COLO668 (cell line): ENCODE results near the gene FUCA1.
A peak's percentile ranks its signal among the peaks of the same experiment; 100 is the strongest.
"Not testable (repeated sequence)": the region's sequence is repeated elsewhere in the genome, so short reads cannot be mapped to it uniquely, and the experiment has no call there.

Experiments
- DNase-seq: peaks from one replicate; lab custom pipeline; 2025; ENCODE audit not compliant: unreplicated experiment; lab: John Stamatoyannopoulos, UW

FUCA1 gene

GRCh38 chr1:23843644-23844043 lies 24.4 kb downstream of the FUCA1 start:
- no peak for DNase-seq

DNA sequence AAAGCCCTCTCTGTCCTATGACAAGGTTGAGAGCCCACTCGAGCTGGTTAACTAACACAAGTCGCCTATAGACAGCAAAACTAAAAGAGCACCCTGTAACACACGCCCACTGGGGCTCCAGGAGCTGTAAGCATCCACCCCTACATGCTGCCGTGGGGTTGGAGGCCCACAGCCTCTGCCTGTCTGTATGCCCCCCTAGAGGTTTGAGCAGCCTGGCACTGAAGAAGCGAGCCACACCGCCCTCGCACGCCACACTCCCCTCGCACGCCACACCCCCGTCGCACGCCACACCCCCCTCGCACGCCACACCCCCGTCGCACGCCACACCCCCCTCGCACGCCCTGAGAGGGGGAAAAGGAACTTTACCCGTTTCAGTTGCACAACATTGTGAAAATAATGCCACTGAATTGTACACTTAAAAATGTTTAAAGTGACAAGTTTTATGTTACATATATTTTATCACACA lies 29.7 kb downstream of the FUCA1 start:
- DNase-seq = peak; percentile 73

- no peak for DNase-seq
Observed at GRCh38 chr1:23837908-23838307, 30.2 kb downstream of the FUCA1 start.

GRCh38 chr1:23836037-23836436 lies 32.1 kb downstream of the FUCA1 start:
- DNase-seq = no peak

GRCh38 chr1:23834156-23834555 lies 33.9 kb downstream of the FUCA1 start:
- DNase-seq = not testable (repeated sequence)

- no peak for DNase-seq
Observed at GRCh38 chr1:23827717-23828116, 40.4 kb downstream of the FUCA1 start.

- not testable (repeated sequence) for DNase-seq
Observed at GRCh38 chr1:23826590-23826989, 41.5 kb downstream of the FUCA1 start.

DNA sequence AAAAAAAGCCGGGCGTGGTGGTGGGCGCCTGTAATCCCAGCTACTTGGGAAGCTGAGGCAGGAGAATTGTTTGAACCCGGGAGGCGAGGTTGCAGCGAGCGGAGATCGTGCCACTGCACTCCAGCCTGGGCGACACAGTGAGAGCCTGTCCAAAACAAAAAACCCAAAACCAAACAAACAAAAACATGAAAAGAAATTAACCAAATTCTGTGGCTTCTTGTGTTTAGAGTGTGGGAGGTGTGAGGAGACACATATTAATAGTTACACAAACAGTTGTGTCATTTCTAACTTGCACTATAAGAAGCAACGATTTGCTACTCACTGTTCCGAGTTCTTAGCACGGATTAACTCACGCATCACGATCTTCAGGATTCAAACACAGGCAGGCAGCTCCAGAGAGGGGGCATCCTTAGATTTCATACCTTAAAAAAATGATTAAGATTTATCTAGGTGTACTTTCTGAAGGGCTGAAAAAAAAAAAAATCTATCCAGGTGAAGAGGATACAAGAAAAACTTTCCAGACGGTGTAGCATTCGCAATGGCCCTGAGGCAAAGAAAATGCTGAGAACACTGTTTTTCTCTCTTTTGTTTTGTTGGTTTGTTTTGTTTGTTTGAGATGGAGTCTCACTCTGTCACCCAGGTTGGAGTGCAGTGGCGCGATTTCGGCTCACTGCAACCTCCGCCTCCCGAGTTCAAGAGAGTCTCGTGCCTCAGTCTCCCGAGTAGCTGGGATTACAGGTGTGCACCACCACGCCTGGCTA lies 42.1 kb downstream of the FUCA1 start:
- DNase-seq = no peak

DNA sequence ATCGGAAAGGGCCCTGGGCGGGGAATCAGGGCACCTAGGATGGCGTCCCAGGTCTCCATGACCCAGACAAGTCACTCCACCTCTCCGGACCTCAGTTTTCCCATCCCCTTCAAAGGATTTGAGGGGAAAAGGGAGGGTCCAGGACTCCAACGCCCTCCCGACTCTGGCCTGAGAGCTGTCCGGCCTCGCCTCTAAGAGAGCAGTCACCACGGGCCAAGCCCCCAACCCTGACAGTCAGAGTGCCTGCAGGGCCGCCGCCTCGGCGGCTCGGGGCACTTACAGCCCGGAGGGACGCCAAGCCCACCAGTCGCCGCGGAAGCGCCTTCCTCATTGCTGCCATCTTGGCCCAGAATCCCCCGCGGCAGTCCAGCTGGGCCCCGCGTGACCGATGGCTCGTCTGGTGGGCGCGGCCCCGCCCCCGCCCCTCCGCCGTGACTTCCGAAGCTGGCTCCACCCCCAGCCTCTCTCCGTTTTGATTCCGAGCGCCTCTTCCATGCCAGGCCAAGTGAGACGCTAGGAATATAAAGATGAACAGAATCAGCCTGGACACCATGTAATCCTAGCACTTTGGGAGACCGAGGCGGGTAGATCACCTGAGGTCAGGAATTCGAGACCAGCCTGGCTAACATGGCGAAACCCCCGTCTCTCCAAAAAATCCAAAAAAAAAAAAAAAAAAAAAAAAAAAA lies 42.9 kb downstream of the FUCA1 start, which contains the start of gene HMGCL:
TSS of gene HMGCL (minus strand) at position 354 of the 686 bp plus-strand sequence. CDS start at position 340, 14 bp downstream.
- DNase-seq = peak; percentile 99

GRCh38 chr1:23824711-23825075 lies 43.4 kb downstream of the FUCA1 start:
- no peak for DNase-seq

DNA sequence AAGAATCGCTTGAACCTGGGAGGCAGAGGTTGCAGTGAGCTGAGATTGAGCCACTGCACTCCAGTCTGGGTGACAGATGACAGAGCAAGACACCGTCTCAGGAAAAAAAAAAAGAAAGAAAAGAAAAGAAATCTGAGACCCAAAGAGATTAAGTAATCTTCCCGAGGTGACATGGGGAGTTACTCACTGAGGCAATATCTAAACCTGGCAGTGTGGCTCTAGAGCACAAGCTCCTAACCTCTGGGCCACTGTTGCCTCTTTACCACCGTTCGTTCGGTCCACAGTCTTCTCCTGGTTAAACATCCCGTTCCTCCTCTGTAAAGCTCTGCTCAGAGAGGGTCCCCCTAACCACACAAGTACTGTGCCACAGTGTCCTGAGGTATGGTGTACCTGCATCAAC lies 44.3 kb downstream of the FUCA1 start:
- no peak for DNase-seq

- no peak for DNase-seq
Observed at GRCh38 chr1:23817633-23818032, 50.5 kb downstream of the FUCA1 start.

- DNase-seq = no peak
Observed at GRCh38 chr1:23816906-23817305, 51.2 kb downstream of the FUCA1 start.

DNA sequence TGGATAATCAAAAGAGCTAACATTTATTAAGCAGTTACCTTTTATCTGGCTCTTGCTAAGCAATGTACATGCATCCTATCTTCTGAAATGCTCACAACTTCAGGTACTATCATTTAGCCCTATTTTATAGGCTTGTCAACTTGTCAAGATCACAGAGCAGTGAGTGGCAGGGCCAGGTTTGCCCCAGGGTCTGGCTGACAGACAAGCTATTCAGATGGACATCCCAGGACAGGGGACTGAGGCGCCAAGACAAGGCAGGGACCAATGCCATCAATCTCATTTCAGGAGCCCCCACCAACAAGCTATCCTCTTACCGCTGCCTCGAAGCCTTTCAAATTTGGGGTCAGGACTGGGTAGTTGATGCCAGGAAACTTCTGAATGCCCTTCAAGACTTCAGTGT lies 51.7 kb downstream of the FUCA1 start:
- DNase-seq = no peak

- no peak for DNase-seq
Observed at GRCh38 chr1:23814016-23814415, 54.1 kb downstream of the FUCA1 start.

DNA sequence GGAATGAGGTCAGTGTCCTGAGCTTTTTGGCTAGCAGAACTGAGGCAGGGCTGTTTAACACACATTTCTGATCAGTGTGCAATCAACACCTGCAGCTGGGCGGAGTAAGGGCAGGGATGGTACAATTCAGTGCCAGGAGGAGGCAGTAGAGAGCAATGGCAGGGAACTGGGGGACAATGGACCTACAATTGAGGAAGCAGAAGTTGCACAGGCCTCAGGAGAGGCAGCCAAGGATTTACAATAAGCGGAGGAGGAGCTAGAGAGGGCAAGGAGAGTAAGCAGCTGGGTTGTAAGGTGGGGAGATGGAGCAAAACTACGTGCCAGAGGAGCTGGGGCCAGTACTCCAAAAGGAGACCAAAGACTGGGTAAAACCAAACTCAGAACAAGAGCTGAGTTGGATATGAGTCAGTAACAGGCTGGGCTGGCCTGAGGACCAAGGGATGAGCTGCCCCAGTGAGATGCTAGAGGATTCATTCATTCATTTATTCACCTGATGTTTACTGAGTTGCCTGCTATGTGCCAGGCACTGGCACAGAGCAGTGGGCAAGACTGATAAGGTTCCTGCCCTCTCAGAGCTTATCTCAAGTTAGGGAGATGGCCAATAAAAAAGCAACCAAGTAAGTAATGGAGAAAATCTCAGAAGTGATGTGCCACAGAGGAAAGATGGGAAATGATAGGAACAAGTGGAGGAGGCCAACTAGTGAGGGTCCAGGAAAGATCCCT lies 57.1 kb downstream of the FUCA1 start:
- DNase-seq = peak; percentile 60

- DNase-seq = peak; percentile 90
Observed at GRCh38 chr1:23809751-23810171, 58.3 kb downstream of the FUCA1 start.

DNA sequence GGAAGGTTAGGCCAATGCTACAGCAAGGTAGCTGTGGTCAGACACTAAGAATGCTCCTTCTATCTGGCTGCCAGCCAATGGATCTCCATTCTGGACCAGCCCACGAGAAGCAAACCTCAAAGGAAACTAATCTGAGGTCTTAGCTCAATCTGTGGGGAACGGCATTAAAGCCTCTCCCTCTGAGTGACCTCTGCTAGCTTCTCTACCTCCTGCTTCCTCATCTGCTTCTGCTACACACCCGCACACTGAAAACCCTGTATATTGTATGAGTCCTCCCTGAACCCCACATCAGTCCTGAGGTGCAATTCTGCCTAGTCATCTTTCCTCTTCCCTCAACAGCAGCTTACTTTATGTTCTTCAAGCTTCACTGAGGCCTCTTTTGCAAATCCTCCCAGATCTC lies 60.6 kb downstream of the FUCA1 start:
- no peak for DNase-seq

GRCh38 chr1:23806280-23806679 lies 61.8 kb downstream of the FUCA1 start:
- DNase-seq = no peak

- no peak for DNase-seq
Observed at GRCh38 chr1:23805025-23805424, 63.1 kb downstream of the FUCA1 start.

- DNase-seq = no peak
Observed at GRCh38 chr1:23804183-23804835, 63.8 kb downstream of the FUCA1 start.
